ENCODE data around the gene PUSL1. TPM values are rescaled to one million over a fixed set of nuclear protein-coding genes. Genes with fewer than 3 reads are reported as not detected.

PUSL1 gene
- total RNA-seq, 1 donor from 2014 or later: 4.6 TPM

GRCh38 chr1:1279028-1279427, 29.4 kb upstream of the PUSL1 start:
- DNase-seq (ENCODE audit: low spot score): no peak

GRCh38 chr1:1280782-1281481, 27.5 kb upstream of the PUSL1 start:
- DNase-seq (ENCODE audit: low spot score): no peak

- no peak for DNase-seq (ENCODE audit: low spot score)
Observed at GRCh38 chr1:1281533-1282321, 26.7 kb upstream of the PUSL1 start.

GRCh38 chr1:1282998-1283397, 25.4 kb upstream of the PUSL1 start:
- no peak for DNase-seq (ENCODE audit: low spot score)

GRCh38 chr1:1283821-1284220, 24.6 kb upstream of the PUSL1 start:
- no peak for DNase-seq (ENCODE audit: low spot score)

GRCh38 chr1:1284221-1285101, 23.9 kb upstream of the PUSL1 start:
- no peak for DNase-seq (ENCODE audit: low spot score)

GRCh38 chr1:1285102-1285571, 23.3 kb upstream of the PUSL1 start:
- no peak for DNase-seq (ENCODE audit: low spot score)

GRCh38 chr1:1285611-1286311, 22.6 kb upstream of the PUSL1 start:
- DNase-seq (ENCODE audit: low spot score): no peak

GRCh38 chr1:1286313-1287261, 21.8 kb upstream of the PUSL1 start:
- DNase-seq (ENCODE audit: low spot score): no peak

GRCh38 chr1:1287288-1288110, 20.9 kb upstream of the PUSL1 start:
- no peak for DNase-seq (ENCODE audit: low spot score)

- no peak for DNase-seq (ENCODE audit: low spot score)
Observed at GRCh38 chr1:1290238-1290731, 18.1 kb upstream of the PUSL1 start.

GRCh38 chr1:1291023-1291528, 17.3 kb upstream of the PUSL1 start:
- no peak for DNase-seq (ENCODE audit: low spot score)

GRCh38 chr1:1291548-1292441, 16.6 kb upstream of the PUSL1 start:
- DNase-seq (ENCODE audit: low spot score): peak; percentile 69

- no peak for DNase-seq (ENCODE audit: low spot score)
Observed at GRCh38 chr1:1292442-1292779, 16.0 kb upstream of the PUSL1 start.

- no peak for DNase-seq (ENCODE audit: low spot score)
Observed at GRCh38 chr1:1292851-1293250, 15.5 kb upstream of the PUSL1 start.

- no peak for DNase-seq (ENCODE audit: low spot score)
Observed at GRCh38 chr1:1293263-1294249, 14.8 kb upstream of the PUSL1 start.
